Muscle layer of colon (tissue), 2 donors: ENCODE measurements around the gene ENPP6.

Source experiments
- H3K27ac ChIP-seq: one replicate; pipeline ENCODE4 v1.7.0; 2013; ENCODE audit warnings: low read depth, mild to moderate bottlenecking, low read length, moderate library complexity
- H3K27me3 ChIP-seq, 2 donors: one replicate each; pipeline ENCODE4 v1.7.0; 2013; ENCODE audit warnings: low read length in 2 of 2, mild to moderate bottlenecking in 2 of 2; ENCODE audit not compliant: insufficient read depth in 2 of 2, control insufficient read depth in 1 of 2
- H3K36me3 ChIP-seq: one replicate; pipeline ENCODE4 v1.7.0; 2013; ENCODE audit warnings: mild to moderate bottlenecking, low read length; ENCODE audit not compliant: insufficient read depth
- H3K4me1 ChIP-seq: one replicate; pipeline ENCODE4 v1.7.0; 2013; ENCODE audit warnings: mild to moderate bottlenecking, low read length; ENCODE audit not compliant: insufficient read depth
- H3K4me3 ChIP-seq, 2 donors: one replicate each; pipeline ENCODE4 v1.7.0; 2013; ENCODE audit warnings: low read length in 2 of 2, low read depth in 1 of 2, mild to moderate bottlenecking in 1 of 2, moderate library complexity in 1 of 2
- H3K9ac ChIP-seq: one replicate; pipeline ENCODE4 v1.7.0; 2013; ENCODE audit warnings: low read length
- H3K9me3 ChIP-seq: one replicate; pipeline ENCODE4 v1.7.0; 2013; ENCODE audit warnings: mild to moderate bottlenecking, low read length
- donor health status: abdominal sarcoma.
- donor health status: Adenocarcinoma of cecum.

The ENPP6 gene

DNA sequence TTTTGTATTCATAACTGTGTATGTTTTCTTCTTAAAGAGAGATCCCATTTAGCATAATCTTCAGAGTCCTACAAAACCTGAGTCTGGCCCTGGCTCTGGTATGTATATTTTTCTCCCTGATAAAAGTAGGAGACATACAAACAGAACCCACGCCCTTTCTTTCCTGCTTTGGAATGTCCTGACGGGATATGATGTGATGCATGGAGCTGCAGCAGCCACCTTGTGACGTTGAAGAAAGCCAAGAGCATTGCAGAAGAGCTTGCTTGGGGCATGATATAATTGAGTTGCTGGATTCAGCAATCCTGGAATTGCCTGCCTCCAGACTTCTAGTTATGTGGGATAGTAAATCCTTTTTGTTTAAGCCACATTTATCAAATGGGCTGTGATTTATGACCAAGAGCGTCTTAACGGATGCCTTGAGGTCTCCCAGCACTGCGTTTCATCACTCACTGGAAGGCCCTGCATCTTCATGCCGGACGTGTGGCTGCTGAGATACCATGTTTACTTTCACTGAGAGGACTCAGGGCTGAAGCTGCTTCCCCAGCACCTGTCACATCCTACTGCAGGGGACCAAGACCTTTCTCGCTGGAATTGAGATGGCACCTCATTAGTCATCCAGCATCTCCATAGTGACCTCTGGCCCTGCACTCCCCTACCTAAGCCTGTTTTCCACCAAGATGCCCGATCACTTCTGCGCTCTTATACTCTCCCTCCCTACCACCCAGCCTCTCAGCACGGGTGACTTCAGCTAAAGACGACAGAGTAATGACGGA lies 107.0 kb downstream of the ENPP6 start:
- Histone ChIP-seq H3K36me3 (no peaks in the 10 kb centered on the region), H3K27me3 (no peaks in the 10 kb centered on the region), H3K27ac (no peak overlapping the region), H3K4me3 (no peak overlapping the region), H3K4me1 (no peaks in the 10 kb centered on the region), H3K9ac (no peak overlapping the region), H3K9me3 (no peaks in the 10 kb centered on the region)

DNA sequence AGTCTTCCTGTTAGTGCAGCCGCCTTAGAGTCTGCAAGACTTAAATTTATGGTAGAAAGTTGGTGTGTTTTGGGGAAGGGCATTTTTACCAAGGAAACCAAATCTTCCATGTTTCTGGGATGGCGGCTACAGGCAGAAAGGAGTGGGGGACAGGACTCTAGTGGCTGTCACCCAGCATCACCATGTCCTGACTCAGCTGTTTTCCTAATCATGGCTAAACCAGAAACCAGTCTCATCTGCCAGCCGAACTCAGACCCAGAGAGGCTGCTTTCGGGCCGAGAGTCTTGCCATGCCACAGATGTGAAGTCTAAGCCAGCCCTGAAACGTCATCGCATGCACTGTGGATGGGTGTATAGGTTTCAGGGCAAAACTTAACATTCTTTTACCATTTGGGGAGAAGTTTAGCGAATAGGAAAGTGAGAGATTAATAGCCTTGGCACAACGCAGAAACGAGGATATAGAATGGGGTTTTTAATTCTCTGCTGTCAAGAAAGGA lies 109.6 kb downstream of the ENPP6 start:
- H3K9ac ChIP-seq: no peak overlapping the region
- no peaks in the 10 kb centered on the region for H3K27me3 ChIP-seq
- H3K4me1 ChIP-seq: no peaks in the 10 kb centered on the region
- H3K9me3 ChIP-seq: no peaks in the 10 kb centered on the region
- no peak overlapping the region for H3K4me3 ChIP-seq
- no peak overlapping the region for H3K27ac ChIP-seq
- no peaks in the 10 kb centered on the region for H3K36me3 ChIP-seq

GRCh38 chr4:184104419-184105101 lies 113.1 kb downstream of the ENPP6 start:
- Histone ChIP-seq H3K4me1 (no peaks in the 10 kb centered on the region), H3K36me3 (no peaks in the 10 kb centered on the region), H3K9me3 (no peaks in the 10 kb centered on the region), H3K9ac (no peak overlapping the region), H3K4me3 (no peak overlapping the region), H3K27ac (no peak overlapping the region), H3K27me3 (no peaks in the 10 kb centered on the region)

- H3K36me3 ChIP-seq: no peaks in the 10 kb centered on the region
- no peak overlapping the region for H3K4me3 ChIP-seq
- H3K27ac ChIP-seq: no peak overlapping the region
- H3K27me3 ChIP-seq: no peaks in the 10 kb centered on the region
- no peaks in the 10 kb centered on the region for H3K4me1 ChIP-seq
- H3K9ac ChIP-seq: no peak overlapping the region
- H3K9me3 ChIP-seq: no peaks in the 10 kb centered on the region
These were observed 114.0 kb downstream of the ENPP6 start for GRCh38 chr4:184103527-184104264.

DNA sequence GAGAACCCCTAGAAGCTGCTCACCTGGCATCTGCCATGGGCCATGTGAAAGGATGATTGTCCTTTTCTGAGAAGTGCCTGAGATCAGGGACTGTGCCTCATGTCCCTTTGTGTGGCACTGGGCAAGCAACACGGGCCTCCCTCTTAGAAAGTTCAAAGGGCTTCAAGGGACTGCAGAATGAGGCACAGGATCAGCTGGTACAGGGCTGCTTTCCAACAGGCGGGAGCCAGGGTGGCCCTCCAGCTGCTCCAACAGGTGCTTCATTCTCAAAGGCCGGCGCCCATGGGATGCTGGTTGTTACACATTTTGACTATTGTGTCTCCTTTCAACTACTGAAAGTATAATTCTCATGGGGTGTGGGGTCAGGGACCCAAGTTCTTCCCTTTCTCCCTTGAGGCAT lies 114.7 kb downstream of the ENPP6 start:
- H3K4me3 ChIP-seq: no peak overlapping the region
- H3K4me1 ChIP-seq: no peaks in the 10 kb centered on the region
- H3K9me3 ChIP-seq: no peaks in the 10 kb centered on the region
- H3K27me3 ChIP-seq: no peaks in the 10 kb centered on the region
- H3K9ac ChIP-seq: no peak overlapping the region
- no peak overlapping the region for H3K27ac ChIP-seq
- H3K36me3 ChIP-seq: no peaks in the 10 kb centered on the region

DNA sequence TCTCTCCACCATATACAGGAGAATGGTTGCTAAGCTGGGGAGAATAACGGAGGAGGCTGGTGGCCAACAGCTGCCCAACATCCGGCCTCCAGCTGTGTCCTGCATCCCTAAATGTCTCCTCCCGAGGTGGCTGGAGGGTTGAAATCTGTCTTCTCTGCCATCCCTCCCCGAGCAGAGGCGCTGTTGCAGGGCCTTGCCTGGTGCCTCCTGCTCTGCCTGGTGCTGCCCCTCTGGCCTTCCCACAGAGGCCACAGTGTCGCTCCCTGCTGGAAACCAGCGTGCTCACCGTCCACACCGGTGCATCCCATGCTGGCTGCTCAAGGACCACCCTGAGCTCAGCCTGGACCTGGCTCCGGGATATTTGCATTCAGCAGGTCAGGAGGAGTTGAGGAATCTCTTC lies 115.2 kb downstream of the ENPP6 start:
- Histone ChIP-seq H3K4me1 (no peaks in the 10 kb centered on the region), H3K27me3 (no peaks in the 10 kb centered on the region), H3K27ac (no peak overlapping the region), H3K4me3 (no peak overlapping the region), H3K9me3 (no peaks in the 10 kb centered on the region), H3K36me3 (no peaks in the 10 kb centered on the region), H3K9ac (no peak overlapping the region)

DNA sequence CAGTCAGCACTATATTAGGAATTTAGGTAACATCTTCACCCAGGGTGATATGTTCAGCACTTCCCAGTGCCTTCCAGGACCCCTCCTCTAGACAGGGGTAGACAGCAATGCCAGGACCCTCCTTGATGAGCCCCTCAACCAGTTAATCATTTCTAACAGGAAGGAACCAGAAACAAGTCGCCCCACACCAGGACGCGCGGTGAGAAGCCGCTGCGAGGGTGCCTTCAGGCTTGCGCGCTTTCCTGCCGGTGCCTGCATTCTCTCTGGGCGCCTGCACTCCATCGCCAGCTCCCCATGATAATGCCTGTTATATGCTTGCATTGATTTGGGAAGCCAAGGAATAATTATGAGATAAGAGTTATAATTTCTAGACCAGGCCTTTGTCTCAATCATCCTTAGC lies 116.0 kb downstream of the ENPP6 start:
- Histone ChIP-seq H3K27me3 (no peaks in the 10 kb centered on the region), H3K4me1 (peaks cover 7% of the 10 kb centered on the region), H3K9ac (no peak overlapping the region), H3K27ac (no peak overlapping the region), H3K9me3 (no peaks in the 10 kb centered on the region), H3K36me3 (no peaks in the 10 kb centered on the region), H3K4me3 (no peak overlapping the region)

GRCh38 chr4:184100297-184100885 lies 117.3 kb downstream of the ENPP6 start:
- H3K4me3 ChIP-seq: no peak overlapping the region
- H3K9me3 ChIP-seq: no peaks in the 10 kb centered on the region
- no peaks in the 10 kb centered on the region for H3K36me3 ChIP-seq
- H3K4me1 ChIP-seq: peaks cover 11% of the 10 kb centered on the region
- H3K27me3 ChIP-seq: no peaks in the 10 kb centered on the region
- no peak overlapping the region for H3K27ac ChIP-seq
- no peak overlapping the region for H3K9ac ChIP-seq

- H3K9ac ChIP-seq: no peak overlapping the region
- H3K27me3 ChIP-seq: no peaks in the 10 kb centered on the region
These were observed 118.1 kb downstream of the ENPP6 start for GRCh38 chr4:184099535-184099966.

GRCh38 chr4:184099000-184099399 lies 118.7 kb downstream of the ENPP6 start:
- no peak overlapping the region for H3K9ac ChIP-seq
- no peak overlapping the region for H3K27ac ChIP-seq
- no peaks in the 10 kb centered on the region for H3K27me3 ChIP-seq
- H3K9me3 ChIP-seq: no peaks in the 10 kb centered on the region
- peaks cover 11% of the 10 kb centered on the region for H3K4me1 ChIP-seq
- H3K4me3 ChIP-seq: no peak overlapping the region
- H3K36me3 ChIP-seq: no peaks in the 10 kb centered on the region

More at GRCh38 chr4:184099535-184099966, 118.1 kb downstream of the ENPP6 start:
- Histone ChIP-seq H3K27ac (no peak overlapping the region), H3K9me3 (no peaks in the 10 kb centered on the region), H3K36me3 (no peaks in the 10 kb centered on the region), H3K4me1 (peaks cover 11% of the 10 kb centered on the region), H3K4me3 (no peak overlapping the region)

GRCh38 chr4:184097815-184098214 lies 119.9 kb downstream of the ENPP6 start:
- Histone ChIP-seq H3K4me3 (peak overlapping the region in 1 of 2 donors; percentile 47), H3K27ac (no peak overlapping the region), H3K9ac (no peak overlapping the region), H3K9me3 (no peaks in the 10 kb centered on the region), H3K36me3 (no peaks in the 10 kb centered on the region), H3K27me3 (no peaks in the 10 kb centered on the region), H3K4me1 (peaks cover 11% of the 10 kb centered on the region)
